ENCODE measurements around the gene FUT8.

Gene FUT8

GRCh38 chr14:65496178-65496993, 83.9 kb downstream of the FUT8 start:
- DNase-seq, result no peak

GRCh38 chr14:65499138-65499537, 86.6 kb downstream of the FUT8 start:
- DNase-seq, result no peak

GRCh38 chr14:65500075-65500474, 87.5 kb downstream of the FUT8 start:
- DNase-seq, result no peak

GRCh38 chr14:65501328-65501727, 88.8 kb downstream of the FUT8 start:
- DNase-seq, result no peak

- no peak for DNase-seq
Measured at GRCh38 chr14:65502676-65503124, 90.2 kb downstream of the FUT8 start.

- DNase-seq, result no peak
Measured at GRCh38 chr14:65503771-65504170, 91.2 kb downstream of the FUT8 start.

- DNase-seq, result no peak
Measured at GRCh38 chr14:65506801-65507200, 94.3 kb downstream of the FUT8 start.

GRCh38 chr14:65509842-65510241, 97.3 kb downstream of the FUT8 start:
- DNase-seq, result no peak

- no peak for DNase-seq
Measured at GRCh38 chr14:65513671-65514070, 101.1 kb downstream of the FUT8 start.

GRCh38 chr14:65517635-65518542, 105.4 kb downstream of the FUT8 start:
- DNase-seq, result no peak

GRCh38 chr14:65528069-65528468, 115.5 kb downstream of the FUT8 start:
- no peak for DNase-seq

- no peak for DNase-seq
Measured at GRCh38 chr14:65531148-65531547, 118.6 kb downstream of the FUT8 start.

GRCh38 chr14:65533736-65534404, 121.3 kb downstream of the FUT8 start:
- no peak for DNase-seq

- no peak for DNase-seq
Measured at GRCh38 chr14:65536781-65537423, 124.4 kb downstream of the FUT8 start.

- DNase-seq, result no peak
Measured at GRCh38 chr14:65548878-65549277, 136.3 kb downstream of the FUT8 start.

GRCh38 chr14:65549429-65549828, 136.9 kb downstream of the FUT8 start:
- no peak for DNase-seq

- no peak for DNase-seq
Measured at GRCh38 chr14:65550779-65551643, 138.5 kb downstream of the FUT8 start.

GRCh38 chr14:65552724-65553123, 140.2 kb downstream of the FUT8 start:
- DNase-seq, result no peak

GRCh38 chr14:65554837-65555236, 142.3 kb downstream of the FUT8 start:
- DNase-seq, result no peak

- no peak for DNase-seq
Measured at GRCh38 chr14:65555358-65555757, 142.8 kb downstream of the FUT8 start.

GRCh38 chr14:65558363-65558762, 145.8 kb downstream of the FUT8 start:
- DNase-seq, result no peak

All from activated effector memory CD4-positive, alpha-beta T cell treated with Interleukin-2 at 50 U/mL for 16 hours (primary cell).